ENCODE results near the gene TRRAP. TPM values are rescaled to one million over a fixed set of nuclear protein-coding genes. Genes with fewer than 3 reads are reported as not detected.

TRRAP gene
- total and polyA plus RNA-seq, 2 experiments from 2014 or later: 9.0 to 39.4 TPM

GRCh38 chr7:98907570-98907969, 29.2 kb downstream of the TRRAP start:
- peaks cover 73% of the 10 kb centered on the region for H3K36me3 ChIP-seq

GRCh38 chr7:98908585-98908984, 30.3 kb downstream of the TRRAP start:
- no peak for TF ChIP-seq CTCF (IDR thresholded peaks at IDR 0.05; ENCODE audit: low read depth, low read length)
- no peak overlapping the region for H3K27ac ChIP-seq
- peaks cover 76% of the 10 kb centered on the region for H3K36me3 ChIP-seq
- no peaks in the 10 kb centered on the region for H3K9me3 ChIP-seq (ENCODE audit: low read depth)
- no peak overlapping the region for H3K4me3 ChIP-seq
- no peak for DNase-seq (ENCODE audit: low read depth in 1 of 2, low spot score in 1 of 2)
- no peaks in the 10 kb centered on the region for H3K27me3 ChIP-seq
- no peaks in the 10 kb centered on the region for H3K4me1 ChIP-seq (ENCODE audit: low read depth)

More at GRCh38 chr7:98907570-98907969, 29.2 kb downstream of the TRRAP start:
- no peak for TF ChIP-seq CTCF (IDR thresholded peaks at IDR 0.05; ENCODE audit: low read depth, low read length)
- Histone ChIP-seq H3K27ac (no peak overlapping the region), H3K4me1 (ENCODE audit: low read depth) (no peaks in the 10 kb centered on the region), H3K9me3 (ENCODE audit: low read depth) (no peaks in the 10 kb centered on the region), H3K4me3 (no peak overlapping the region), H3K27me3 (no peaks in the 10 kb centered on the region)
- no peak for DNase-seq (ENCODE audit: low read depth in 1 of 2, low spot score in 1 of 2)

- TF ChIP-seq CTCF (IDR thresholded peaks at IDR 0.05; ENCODE audit: low read depth, low read length): no peak
- peaks cover 77% of the 10 kb centered on the region for H3K36me3 ChIP-seq
- no peak for DNase-seq (ENCODE audit: low read depth in 1 of 2, low spot score in 1 of 2)
Measured at GRCh38 chr7:98909487-98909886, 31.2 kb downstream of the TRRAP start.

GRCh38 chr7:98910427-98910826, 32.1 kb downstream of the TRRAP start:
- no peak overlapping the region for H3K4me3 ChIP-seq
- no peaks in the 10 kb centered on the region for H3K27me3 ChIP-seq
- H3K9me3 ChIP-seq (ENCODE audit: low read depth): no peaks in the 10 kb centered on the region
- no peak for TF ChIP-seq CTCF (IDR thresholded peaks at IDR 0.05; ENCODE audit: low read depth, low read length)
- DNase-seq (ENCODE audit: low read depth in 1 of 2, low spot score in 1 of 2): no peak
- H3K27ac ChIP-seq: no peak overlapping the region
- H3K36me3 ChIP-seq: peaks cover 73% of the 10 kb centered on the region
- H3K4me1 ChIP-seq (ENCODE audit: low read depth): no peaks in the 10 kb centered on the region

More at GRCh38 chr7:98909487-98909886, 31.2 kb downstream of the TRRAP start:
- no peaks in the 10 kb centered on the region for H3K9me3 ChIP-seq (ENCODE audit: low read depth)
- H3K4me3 ChIP-seq: no peak overlapping the region
- no peaks in the 10 kb centered on the region for H3K27me3 ChIP-seq
- no peaks in the 10 kb centered on the region for H3K4me1 ChIP-seq (ENCODE audit: low read depth)
- no peak overlapping the region for H3K27ac ChIP-seq

GRCh38 chr7:98911916-98912315, 33.6 kb downstream of the TRRAP start:
- Histone ChIP-seq H3K36me3 (peaks cover 79% of the 10 kb centered on the region), H3K27ac (no peak overlapping the region), H3K4me1 (ENCODE audit: low read depth) (no peaks in the 10 kb centered on the region), H3K4me3 (no peak overlapping the region), H3K27me3 (no peaks in the 10 kb centered on the region), H3K9me3 (ENCODE audit: low read depth) (no peaks in the 10 kb centered on the region)
- DNase-seq (ENCODE audit: low read depth in 1 of 2, low spot score in 1 of 2): no peak
- TF ChIP-seq CTCF (IDR thresholded peaks at IDR 0.05; ENCODE audit: low read depth, low read length): no peak

- Histone ChIP-seq H3K27me3 (no peaks in the 10 kb centered on the region), H3K36me3 (peaks cover 82% of the 10 kb centered on the region), H3K9me3 (ENCODE audit: low read depth) (no peaks in the 10 kb centered on the region), H3K4me1 (ENCODE audit: low read depth) (no peaks in the 10 kb centered on the region), H3K4me3 (no peak overlapping the region), H3K27ac (no peak overlapping the region)
- no peak for DNase-seq (ENCODE audit: low read depth in 1 of 2, low spot score in 1 of 2)
- TF ChIP-seq CTCF (IDR thresholded peaks at IDR 0.05; ENCODE audit: low read depth, low read length): no peak
Measured at GRCh38 chr7:98913026-98913425, 34.7 kb downstream of the TRRAP start.
